Esophagus squamous epithelium (tissue), 5 donors: ENCODE measurements around the gene ADGRG3. TPM values are rescaled to one million over a fixed set of nuclear protein-coding genes. Genes with fewer than 3 reads are reported as not detected.

Experiments used
- DNase-seq: peaks from one replicate; lab custom pipeline; 2025; lab: John Stamatoyannopoulos, UW
- H3K27ac ChIP-seq, 4 donors: fragments of 200-600 bp; sonication (generic); one replicate each; pipeline ENCODE4 v1.5.1; 2016 to 2019; ENCODE audit warnings: mild to moderate bottlenecking in 1 of 4
- H3K27me3 ChIP-seq, 4 donors: fragments of 200-600 bp; sonication (generic); 1 replicate in 3 of 4; 2 replicates in 1 of 4; pipeline versions ENCODE4 v1.5.1 to v1.6.0; 2017 to 2021; ENCODE audit warnings: antibody characterized with exemption in 1 of 4
- H3K36me3 ChIP-seq, 3 donors: fragments of 200-600 bp; sonication (generic); one replicate each; pipeline ENCODE4 v1.5.1; 2016 to 2019
- H3K4me1 ChIP-seq, 3 donors: fragments of 200-600 bp; sonication (generic); one replicate each; pipeline ENCODE4 v1.5.1; 2017 to 2019
- H3K4me3 ChIP-seq, 4 donors: fragments of 200-600 bp; sonication (generic); 1 replicate in 3 of 4; 2 replicates in 1 of 4; pipeline ENCODE4 v1.5.1; 2016 to 2019; ENCODE audit warnings: mild to moderate bottlenecking in 2 of 4, moderate library complexity in 1 of 4
- H3K9me3 ChIP-seq, 3 donors: fragments of 200-600 bp; sonication (generic); one replicate each; pipeline ENCODE4 v1.5.1; 2016 to 2019
- POLR2A ChIP-seq, 4 donors: fragments of 450-650 bp; IDR thresholded peaks; one replicate each; pipeline ENCODE4 v1.6.1; 2017; ENCODE audit warnings: antibody characterized with exemption in 4 of 4, mild to moderate bottlenecking in 4 of 4, moderate library complexity in 3 of 4
- WGBS, 2 donors: methylation state at CpG; one replicate each; pipeline ENCODE4 v1.1.5; 2018; 5-methylcytosine and 5-hydroxymethylcytosine counted together
- intact Hi-C: fragments of 100-400 bp; cut with DNase I; formaldehyde crosslinking; loops from one replicate; pipeline ENCODE4 v1.15.0; 2022
- total RNA-seq, 4 donors: library from RNA; depleted of rRNA; stranded (reverse); fragments of >200 nt; gene quantifications; one replicate each; pipeline ENCODE4 v1.1.0, GENCODE V29; 2016
- TF ChIP-seq, protein P1 (sequence below), 6 experiments: fragments of 450-650 bp in 4 of 6; fragments of 200-600 bp in 2 of 6; sonication (generic) in 2 of 6; IDR thresholded peaks; one replicate each; pipeline ENCODE4 v1.5.1; 2016 to 2019; ENCODE audit warnings: antibody characterized with exemption in 6 of 6, mild to moderate bottlenecking in 4 of 6, moderate library complexity in 4 of 6
- donor health status: DM: yes; HTN: yes; CAD: no.

ADGRG3 gene
- total RNA-seq, 4 donors from 2014 or later: 1.5 to 3.9 (median 2.1) TPM; not detected in 1

DNA sequence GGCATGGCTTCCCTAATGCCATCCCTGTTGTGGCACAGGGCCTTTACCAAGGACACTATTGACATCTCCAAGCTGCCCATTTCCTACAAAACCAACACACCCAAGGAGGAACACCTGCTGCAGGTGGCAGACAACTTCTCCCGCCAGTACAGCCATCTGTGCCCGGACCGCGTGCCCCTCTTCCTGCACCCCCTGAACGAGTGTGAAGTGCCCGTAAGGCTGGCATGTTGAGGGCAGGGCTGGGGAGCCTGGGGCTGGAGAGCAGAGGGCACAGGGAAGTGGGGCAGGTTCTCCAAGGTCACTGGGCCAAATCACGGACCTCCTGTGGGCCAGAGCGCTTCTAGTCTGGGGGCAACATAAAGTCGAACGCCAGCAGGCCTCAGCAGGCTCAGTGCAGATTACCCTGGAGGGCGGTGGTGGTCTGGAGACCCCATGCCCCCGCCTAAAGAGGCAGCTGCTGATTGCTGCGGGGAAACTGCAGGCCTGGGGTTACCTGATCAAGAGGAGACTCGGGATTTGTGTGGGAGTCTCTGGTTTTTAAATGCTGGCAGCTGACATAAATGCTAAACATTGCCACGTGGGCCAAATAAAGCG lies 30.8 kb downstream of the ADGRG3 start:
- intact Hi-C loops: no loop called here
- no peaks in the 10 kb centered on the region for H3K27me3 ChIP-seq
- DNase-seq: no peak

DNA sequence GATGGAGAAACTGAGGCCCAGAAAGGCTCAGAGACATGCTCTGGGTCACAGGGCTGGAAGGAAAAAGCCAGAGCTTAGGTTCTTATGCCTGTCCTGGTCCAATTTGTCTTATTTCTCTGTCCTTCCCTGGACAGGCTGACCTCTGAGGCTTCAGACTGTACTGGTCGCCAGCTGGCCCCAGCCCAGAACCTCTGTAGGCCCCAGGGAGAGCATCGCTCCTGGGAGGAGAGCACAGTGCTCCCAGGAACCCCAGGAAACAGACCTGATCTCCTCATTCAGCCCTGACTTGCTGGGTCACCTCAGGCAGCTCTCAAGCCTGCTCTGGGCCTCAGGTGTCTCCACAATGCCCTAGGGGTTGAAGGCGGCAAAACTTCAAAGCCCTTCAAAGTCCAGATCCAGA lies 31.4 kb downstream of the ADGRG3 start:
- Histone ChIP-seq H3K27me3 (no peaks in the 10 kb centered on the region), H3K4me3 (no peak overlapping the region), H3K4me1 (no peaks in the 10 kb centered on the region), H3K27ac (no peak overlapping the region), H3K36me3 (no peaks in the 10 kb centered on the region), H3K9me3 (no peaks in the 10 kb centered on the region)
- intact Hi-C loops: no loop called here
- no peak for DNase-seq
- WGBS, 2 donors: 80% methylated on average over 3 of the region's 3 CpGs; no CpG with 5 or more reads in 1 of the 2 donors
- no peak for TF ChIP-seq POLR2A (IDR thresholded peaks at IDR 0.05)
- TF ChIP-seq, protein P1, sequence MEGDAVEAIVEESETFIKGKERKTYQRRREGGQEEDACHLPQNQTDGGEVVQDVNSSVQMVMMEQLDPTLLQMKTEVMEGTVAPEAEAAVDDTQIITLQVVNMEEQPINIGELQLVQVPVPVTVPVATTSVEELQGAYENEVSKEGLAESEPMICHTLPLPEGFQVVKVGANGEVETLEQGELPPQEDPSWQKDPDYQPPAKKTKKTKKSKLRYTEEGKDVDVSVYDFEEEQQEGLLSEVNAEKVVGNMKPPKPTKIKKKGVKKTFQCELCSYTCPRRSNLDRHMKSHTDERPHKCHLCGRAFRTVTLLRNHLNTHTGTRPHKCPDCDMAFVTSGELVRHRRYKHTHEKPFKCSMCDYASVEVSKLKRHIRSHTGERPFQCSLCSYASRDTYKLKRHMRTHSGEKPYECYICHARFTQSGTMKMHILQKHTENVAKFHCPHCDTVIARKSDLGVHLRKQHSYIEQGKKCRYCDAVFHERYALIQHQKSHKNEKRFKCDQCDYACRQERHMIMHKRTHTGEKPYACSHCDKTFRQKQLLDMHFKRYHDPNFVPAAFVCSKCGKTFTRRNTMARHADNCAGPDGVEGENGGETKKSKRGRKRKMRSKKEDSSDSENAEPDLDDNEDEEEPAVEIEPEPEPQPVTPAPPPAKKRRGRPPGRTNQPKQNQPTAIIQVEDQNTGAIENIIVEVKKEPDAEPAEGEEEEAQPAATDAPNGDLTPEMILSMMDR (IDR thresholded peaks at IDR 0.05): no peak

More for the DNA sequence above, 30.8 kb downstream of the ADGRG3 start:
- WGBS, 2 donors: 84% methylated on average over 8 of the region's 16 CpGs; no CpG with 5 or more reads in 1 of the 2 donors
- TF ChIP-seq POLR2A (IDR thresholded peaks at IDR 0.05): no peak
- TF ChIP-seq, protein P1 (IDR thresholded peaks at IDR 0.05): no peak
- no peaks in the 10 kb centered on the region for H3K36me3 ChIP-seq
- no peaks in the 10 kb centered on the region for H3K4me1 ChIP-seq
- H3K9me3 ChIP-seq: no peaks in the 10 kb centered on the region
- no peak overlapping the region for H3K27ac ChIP-seq
- no peak overlapping the region for H3K4me3 ChIP-seq

DNA sequence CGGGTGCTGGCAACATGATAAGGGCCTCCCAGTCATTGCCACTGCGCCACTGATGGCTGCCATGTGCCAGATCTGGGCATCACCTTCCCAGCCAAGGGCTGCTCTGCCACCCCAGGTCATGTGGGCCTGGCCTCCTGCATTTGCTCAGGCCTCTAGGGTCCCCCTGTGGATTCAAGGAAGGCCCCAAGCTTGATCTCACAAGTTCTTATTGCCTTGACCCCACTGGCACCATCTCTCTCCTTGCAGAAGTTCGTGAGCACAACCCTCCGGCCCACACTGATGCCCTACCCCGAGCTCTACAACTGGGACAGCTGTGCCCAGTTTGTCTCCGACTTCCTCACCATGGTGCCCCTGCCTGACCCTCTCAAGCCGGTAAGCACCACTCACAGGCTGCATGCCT lies 31.8 kb downstream of the ADGRG3 start:
- no peaks in the 10 kb centered on the region for H3K4me1 ChIP-seq
- no peaks in the 10 kb centered on the region for H3K36me3 ChIP-seq
- H3K27me3 ChIP-seq: no peaks in the 10 kb centered on the region
- TF ChIP-seq POLR2A (IDR thresholded peaks at IDR 0.05): no peak
- TF ChIP-seq, protein P1 (IDR thresholded peaks at IDR 0.05): no peak
- no peaks in the 10 kb centered on the region for H3K9me3 ChIP-seq
- intact Hi-C loops: no loop called here
- no peak overlapping the region for H3K27ac ChIP-seq
- WGBS, 2 donors: 80 to 90% methylated on average over 3 of the region's 7 CpGs
- DNase-seq: no peak
- H3K4me3 ChIP-seq: no peak overlapping the region

DNA sequence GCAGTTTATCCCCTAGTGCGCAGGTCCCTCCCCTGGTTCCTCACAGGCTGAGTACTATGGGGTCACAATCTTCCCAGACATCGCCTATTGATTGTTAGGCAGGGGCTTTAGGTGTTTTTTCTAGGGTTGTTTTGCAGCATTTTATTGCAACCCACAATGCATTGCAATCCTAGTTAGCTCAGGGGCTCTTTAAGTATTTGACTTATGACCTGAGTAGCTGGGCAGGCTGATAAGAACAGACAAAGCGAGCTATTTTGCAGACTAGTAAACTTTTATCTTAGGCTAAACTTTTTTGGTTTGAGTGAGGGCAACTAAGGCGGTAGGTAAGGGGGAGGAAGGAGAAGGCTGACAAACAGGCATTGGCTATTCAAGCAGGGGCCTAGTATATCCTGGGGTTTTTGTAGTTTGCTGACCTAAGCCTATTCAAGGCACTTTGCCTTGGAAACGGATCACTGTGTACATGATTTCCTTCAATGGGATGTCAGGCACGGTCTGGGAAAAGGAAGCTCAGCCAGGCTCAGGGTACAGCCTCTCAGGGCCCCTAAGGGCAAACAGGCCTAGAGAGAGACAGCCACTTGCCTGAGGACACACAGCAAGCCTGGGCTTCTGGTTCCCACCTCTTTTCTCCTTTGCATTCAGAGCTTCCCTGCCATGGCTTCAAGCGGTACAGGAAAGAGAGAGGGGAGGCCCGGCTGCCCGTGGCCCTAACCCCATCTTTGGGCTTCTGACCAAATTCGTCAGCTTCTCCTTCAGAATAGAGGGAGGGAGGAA lies 32.9 kb downstream of the ADGRG3 start:
- intact Hi-C loops: no loop called here
- Histone ChIP-seq H3K4me3 (no peak overlapping the region), H3K27ac (no peak overlapping the region), H3K4me1 (no peaks in the 10 kb centered on the region), H3K27me3 (no peaks in the 10 kb centered on the region), H3K36me3 (no peaks in the 10 kb centered on the region), H3K9me3 (no peaks in the 10 kb centered on the region)
- DNase-seq: no peak
- 59 to 73% methylated on average over 10 of the region's 10 CpGs for WGBS, 2 donors
- TF ChIP-seq POLR2A (IDR thresholded peaks at IDR 0.05): no peak
- TF ChIP-seq, protein P1 (IDR thresholded peaks at IDR 0.05): no peak

DNA sequence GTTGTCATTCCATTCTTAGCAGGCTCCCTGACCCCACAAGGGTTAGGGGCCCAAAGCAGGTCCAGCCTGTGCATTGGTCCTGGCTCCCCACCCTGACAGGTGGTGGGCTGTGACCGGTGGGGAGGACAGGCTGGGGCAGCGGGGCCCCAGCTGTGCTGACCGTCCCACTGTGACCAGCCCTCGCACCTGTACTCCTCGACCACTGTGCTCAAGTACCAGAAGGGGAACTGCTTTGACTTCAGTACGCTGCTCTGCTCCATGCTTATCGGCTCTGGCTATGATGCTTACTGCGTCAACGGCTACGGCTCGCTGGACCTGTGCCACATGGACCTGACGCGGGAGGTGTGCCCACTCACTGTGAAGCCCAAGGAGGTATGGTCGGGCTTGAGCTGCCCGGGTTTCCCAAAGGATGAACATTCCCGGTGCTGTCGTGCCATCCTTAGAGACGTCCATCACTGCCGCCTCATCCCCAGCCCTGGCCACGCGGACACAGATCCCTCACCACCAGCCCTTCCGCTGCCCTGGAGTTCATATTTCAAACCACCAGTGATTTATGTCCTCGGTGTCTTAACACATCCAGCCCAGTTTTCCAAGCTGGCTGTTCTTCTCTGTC lies 33.8 kb downstream of the ADGRG3 start:
- 84 to 89% methylated on average over 8 to 19 of the region's 23 CpGs for WGBS, 2 donors
- TF ChIP-seq POLR2A (IDR thresholded peaks at IDR 0.05): no peak
- TF ChIP-seq, protein P1 (IDR thresholded peaks at IDR 0.05): no peak
- H3K4me3 ChIP-seq: no peak overlapping the region
- DNase-seq: no peak
- H3K27me3 ChIP-seq: no peaks in the 10 kb centered on the region
- H3K9me3 ChIP-seq: no peaks in the 10 kb centered on the region
- H3K27ac ChIP-seq: no peak overlapping the region
- intact Hi-C loops: no loop called here
- no peaks in the 10 kb centered on the region for H3K4me1 ChIP-seq
- no peaks in the 10 kb centered on the region for H3K36me3 ChIP-seq
